Neural cell (in vitro differentiated cells): ENCODE data around the gene PCSK4. TPM values are rescaled to one million over a fixed set of nuclear protein-coding genes. Genes with fewer than 3 reads are reported as not detected.

Experiments
- H2AFZ ChIP-seq: fragments of 200-600, 300-800 bp; sonication (generic), shearing (Covaris generic); 2 replicates; pipeline ENCODE4 v1.6.0; 2014; ENCODE audit warnings: low read depth, mild to moderate bottlenecking, antibody characterized with exemption, low read length, moderate library complexity
- H3F3A ChIP-seq: fragments of 200-600 bp; shearing (Covaris generic); 2 replicates; pipeline ENCODE4 v1.6.1; 2016; ENCODE audit warnings: mild to moderate bottlenecking, moderate library complexity, mixed read lengths, antibody characterized with exemption, low read length; ENCODE audit not compliant: insufficient read depth, poor library complexity, severe bottlenecking
- H3K27ac ChIP-seq: fragments of 200-600, 300-800 bp; sonication (generic), shearing (Covaris generic); 2 replicates; pipeline ENCODE4 v1.5.1; 2014; ENCODE audit warnings: mild to moderate bottlenecking, low read length, moderate library complexity
- H3K27me3 ChIP-seq: fragments of 300-800, 200-600 bp; sonication (generic), shearing (Covaris generic); 2 replicates; pipeline ENCODE4 v1.6.0; 2014; ENCODE audit warnings: mild to moderate bottlenecking, low read depth, low read length, moderate library complexity; ENCODE audit not compliant: insufficient read depth
- H3K36me3 ChIP-seq: fragments of 300-800, 200-600 bp; sonication (generic), shearing (Covaris generic); 2 replicates; pipeline ENCODE4 v1.5.1; 2014; ENCODE audit warnings: mild to moderate bottlenecking, antibody characterized with exemption, low read length, moderate library complexity; ENCODE audit not compliant: insufficient read depth
- H3K4me2 ChIP-seq: fragments of 300-800, 200-600 bp; sonication (generic), shearing (Covaris generic); 2 replicates; pipeline ENCODE4 v1.6.0; 2014; ENCODE audit warnings: mild to moderate bottlenecking, low read length
- H3K4me3 ChIP-seq: fragments of 300-800, 200-600 bp; sonication (generic), shearing (Covaris generic); 2 replicates; pipeline ENCODE4 v1.5.1; 2014; ENCODE audit warnings: mild to moderate bottlenecking, low read length, moderate library complexity
- H3K79me2 ChIP-seq: fragments of 200-600 bp; shearing (Covaris generic); replicated peaks from 2 replicates; pipeline ENCODE4 v1.6.0; 2014; ENCODE audit warnings: mild to moderate bottlenecking, low read length, moderate library complexity; ENCODE audit not compliant: insufficient read depth
- H3K9ac ChIP-seq: fragments of 300-800, 200-600 bp; sonication (generic), shearing (Covaris generic); 2 replicates; pipeline ENCODE4 v1.6.1; 2016; ENCODE audit warnings: mild to moderate bottlenecking, low read length, mixed read lengths
- H3K9me2 ChIP-seq: fragments of 200-600 bp; shearing (Covaris generic); 2 replicates; pipeline ENCODE4 v1.6.1; 2016; ENCODE audit warnings: mild to moderate bottlenecking, low read length, mixed read lengths; ENCODE audit not compliant: insufficient read depth
- H3K9me3 ChIP-seq: fragments of 200-600, 300-800 bp; sonication (generic), shearing (Covaris generic); 2 replicates; pipeline ENCODE4 v1.6.1; 2016; ENCODE audit warnings: mild to moderate bottlenecking, mixed run types, low read length, moderate library complexity, mixed read lengths
- H4K20me1 ChIP-seq: fragments of 200-600 bp; shearing (Covaris generic); 2 replicates; pipeline ENCODE4 v1.6.1; 2016; ENCODE audit warnings: mild to moderate bottlenecking, mixed run types; ENCODE audit not compliant: insufficient read depth
- CTCF ChIP-seq: fragments of 450-650 bp; IDR thresholded peaks from 2 replicates; pipeline ENCODE4 v1.5.1; 2014; ENCODE audit warnings: antibody characterized with exemption, mild to moderate bottlenecking, moderate library complexity; ENCODE audit not compliant: poor library complexity, severe bottlenecking
- EP300 ChIP-seq: fragments of 450-650 bp; conservative IDR thresholded peaks from 2 replicates; pipeline ENCODE4 v1.6.1; 2014; ENCODE audit warnings: antibody characterized with exemption, mild to moderate bottlenecking, moderate library complexity; ENCODE audit not compliant: poor library complexity, severe bottlenecking
- EZH2 ChIP-seq: fragments of 200-600, 300-800 bp; shearing (Covaris generic), sonication (generic); IDR thresholded peaks from 2 replicates; pipeline ENCODE4 v1.6.1; 2014; ENCODE audit warnings: antibody characterized with exemption, low read length, borderline replicate concordance, mild to moderate bottlenecking; ENCODE audit not compliant: insufficient read depth, poor library complexity, severe bottlenecking
- MXI1 ChIP-seq: fragments of 450-650 bp; conservative IDR thresholded peaks from 2 replicates; pipeline ENCODE4 v1.6.1; 2014; ENCODE audit warnings: antibody characterized with exemption, mild to moderate bottlenecking; ENCODE audit not compliant: poor library complexity, severe bottlenecking
- POLR2AphosphoS5 ChIP-seq: IDR thresholded peaks from 2 replicates; pipeline ENCODE4 v1.6.1; 2012
- RAD21 ChIP-seq: fragments of 450-650 bp; conservative IDR thresholded peaks from 2 replicates; pipeline ENCODE4 v1.6.1; 2014; ENCODE audit warnings: antibody characterized with exemption, mild to moderate bottlenecking, moderate library complexity
- REST ChIP-seq: IDR thresholded peaks from 2 replicates; pipeline ENCODE4 v1.6.1; 2012; ENCODE audit warnings: borderline replicate concordance
- SMC3 ChIP-seq: fragments of 450-650 bp; conservative IDR thresholded peaks from 2 replicates; pipeline ENCODE4 v1.6.1; 2014; ENCODE audit warnings: antibody characterized with exemption, mild to moderate bottlenecking, moderate library complexity; ENCODE audit not compliant: poor library complexity
- TAF1 ChIP-seq: IDR thresholded peaks from 2 replicates; pipeline ENCODE4 v1.6.1; 2012; ENCODE audit warnings: low read depth
- polyA plus RNA-seq: library from polyadenylated mRNA; depleted of rRNA; stranded (reverse); fragments of >200 nt; gene quantifications from 2 replicates; pipeline ENCODE4 v1.2.3, GENCODE V29; 2014

Gene PCSK4
- polyA plus RNA-seq, 1 donor from 2014 or later: 11.8 TPM

DNA sequence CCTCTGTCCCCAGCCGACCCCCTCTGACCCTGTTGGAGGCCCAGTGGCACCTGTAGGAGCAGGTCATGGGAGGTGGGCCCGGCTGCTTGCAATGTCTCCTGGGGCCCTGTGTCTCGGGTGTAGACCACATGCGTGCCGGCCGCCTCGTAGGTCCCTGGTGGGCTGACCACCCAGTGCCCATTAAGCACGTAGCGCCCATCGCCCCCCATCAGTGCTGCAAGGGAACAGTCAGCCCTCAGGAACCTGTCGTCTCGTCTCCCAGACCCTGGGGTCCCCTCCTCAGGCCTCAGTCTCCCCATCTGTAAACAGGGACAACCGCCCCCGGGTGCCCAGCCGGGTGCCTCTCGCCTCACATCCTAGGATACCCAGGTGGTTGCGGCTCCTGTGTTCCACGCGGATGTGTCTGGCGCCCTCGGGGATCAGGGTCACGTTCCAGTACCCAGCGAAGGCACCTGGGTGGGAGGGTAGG is 17.1 kb upstream of the PCSK4 start:
- peak overlapping the region; percentile 73 for H3K4me3 ChIP-seq
- H4K20me1 ChIP-seq: no peaks in the 10 kb centered on the region
- H3K79me2 ChIP-seq: no peaks in the 10 kb centered on the region
- peaks cover 13% of the 10 kb centered on the region for H3K27me3 ChIP-seq
- peak overlapping the region; percentile 95 for H3K27ac ChIP-seq
- no peak overlapping the region for H3K4me2 ChIP-seq
- TF ChIP-seq MXI1: no peak
- TF ChIP-seq RAD21: no peak
- no peak for TF ChIP-seq TAF1
- no peak for TF ChIP-seq POLR2AphosphoS5
- no peak for TF ChIP-seq EZH2
- no peak for TF ChIP-seq EP300
- TF ChIP-seq REST: no peak
- no peak for TF ChIP-seq SMC3
- TF ChIP-seq CTCF: no peak
- peak overlapping the region; percentile 30 for H2AFZ ChIP-seq
- H3F3A ChIP-seq: no peaks in the 10 kb centered on the region
- H3K9me3 ChIP-seq: no peaks in the 10 kb centered on the region
- no peaks in the 10 kb centered on the region for H3K36me3 ChIP-seq
- H3K9ac ChIP-seq: peak overlapping the region; percentile 86
- no peaks in the 10 kb centered on the region for H3K9me2 ChIP-seq

- Histone ChIP-seq H3K9me3 (no peaks in the 10 kb centered on the region), H3K27ac (no peak overlapping the region), H3K79me2 (no peaks in the 10 kb centered on the region), H3K4me2 (no peak overlapping the region), H3K4me3 (no peak overlapping the region), H2AFZ (no peak overlapping the region), H3K9ac (no peak overlapping the region), H4K20me1 (no peaks in the 10 kb centered on the region), H3K9me2 (no peaks in the 10 kb centered on the region), H3K27me3 (peaks cover 5% of the 10 kb centered on the region), H3F3A (no peaks in the 10 kb centered on the region), H3K36me3 (no peaks in the 10 kb centered on the region)
- TF ChIP-seq EP300 (no peak), POLR2AphosphoS5 (no peak), RAD21 (no peak), SMC3 (no peak), MXI1 (no peak), EZH2 (no peak), TAF1 (no peak), CTCF (no peak), REST (no peak)
Measured at GRCh38 chr19:1505991-1506881, 16.1 kb upstream of the PCSK4 start.
